HPDE6-E6E7 (cell line): ENCODE results near the gene MUC5B.

Experiments used
- DNase-seq: peaks from one replicate; pipeline ENCODE4 v3.0.0; 2011; ENCODE audit warnings: missing footprints; ENCODE audit errors: extremely low spot score

MUC5B gene

GRCh38 chr11:1300121-1300520, 77.3 kb downstream of the MUC5B start:
- no peak for DNase-seq

- no peak for DNase-seq
Measured at GRCh38 chr11:1300569-1301187, 77.8 kb downstream of the MUC5B start.

- DNase-seq, result no peak
Measured at GRCh38 chr11:1301220-1302000, 78.5 kb downstream of the MUC5B start.

DNA sequence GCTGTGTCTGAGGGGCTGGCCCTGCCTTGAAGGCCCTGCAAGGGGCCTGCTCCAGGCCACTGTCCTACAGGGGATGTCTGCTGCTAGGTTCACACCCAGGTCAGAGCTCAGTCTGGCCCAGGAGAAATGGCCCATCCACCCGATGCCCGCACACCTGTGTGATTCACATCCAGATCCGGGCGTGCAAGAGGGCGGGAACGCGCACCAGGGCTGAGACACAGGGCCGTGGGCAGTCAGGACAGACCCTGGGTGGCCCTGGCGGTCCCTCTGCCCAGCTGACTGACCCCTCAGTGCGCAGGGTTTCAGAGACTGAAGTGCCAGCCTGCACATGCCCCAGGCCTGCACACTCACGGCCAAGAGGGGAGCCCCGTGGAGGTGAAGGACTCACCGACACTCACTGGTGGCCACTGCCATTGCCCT, 79.2 kb downstream of the MUC5B start:
- no peak for DNase-seq

- DNase-seq, result no peak
Measured at GRCh38 chr11:1302461-1303125, 79.7 kb downstream of the MUC5B start.

DNA sequence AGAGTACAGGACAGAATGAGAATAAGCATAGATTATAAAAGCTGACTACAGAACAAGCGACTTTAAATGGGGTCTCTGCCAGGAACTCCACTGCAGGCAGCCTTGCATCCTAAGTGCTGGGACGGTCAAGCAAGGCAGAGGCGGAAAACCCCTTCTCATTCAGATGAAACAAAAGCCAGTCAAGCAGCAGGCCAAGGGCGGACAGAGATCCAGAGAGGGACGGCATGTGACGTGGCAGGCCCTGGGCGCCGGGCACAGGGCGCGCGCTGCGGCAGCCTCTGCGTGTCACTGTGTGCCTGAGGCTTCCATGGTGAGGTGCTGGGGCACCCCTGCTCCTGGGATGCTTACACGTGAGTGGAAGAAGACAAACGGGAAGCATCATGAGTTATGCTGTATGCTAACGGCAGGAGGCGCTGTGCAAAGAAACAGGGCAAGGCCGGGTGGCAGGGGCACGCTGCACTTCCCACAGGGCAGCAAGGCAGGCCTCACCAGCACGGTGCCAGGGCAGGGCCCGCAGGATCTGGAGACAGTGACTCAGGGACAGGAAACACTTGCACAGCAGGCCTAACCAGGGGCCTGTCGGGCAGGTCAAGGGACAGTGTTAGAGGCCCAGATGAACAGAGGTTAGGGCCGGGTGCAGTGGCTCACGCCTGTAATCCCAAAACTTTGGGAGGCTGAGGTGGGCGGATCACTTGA, 80.4 kb downstream of the MUC5B start:
- peak; percentile 26 for DNase-seq

DNA sequence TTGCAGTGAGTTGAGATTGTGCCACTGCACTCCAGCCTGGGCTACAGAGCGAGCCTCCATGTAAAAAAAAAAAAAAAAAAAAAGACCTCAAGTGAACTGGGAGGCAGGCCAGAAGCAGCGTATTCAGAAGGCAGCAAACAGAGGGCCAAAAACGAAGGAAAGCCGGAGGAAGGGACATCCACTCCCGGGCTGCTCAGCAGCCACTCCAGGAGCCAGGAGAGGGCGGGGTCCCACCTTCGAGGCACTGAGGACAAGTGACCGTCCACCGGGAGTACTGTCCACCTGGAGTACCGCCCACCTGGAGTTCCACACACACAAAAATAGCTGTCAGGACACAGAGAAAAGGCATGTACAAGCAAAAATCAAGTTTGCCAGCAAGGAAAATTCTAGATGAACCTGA, 81.1 kb downstream of the MUC5B start:
- no peak for DNase-seq

DNA sequence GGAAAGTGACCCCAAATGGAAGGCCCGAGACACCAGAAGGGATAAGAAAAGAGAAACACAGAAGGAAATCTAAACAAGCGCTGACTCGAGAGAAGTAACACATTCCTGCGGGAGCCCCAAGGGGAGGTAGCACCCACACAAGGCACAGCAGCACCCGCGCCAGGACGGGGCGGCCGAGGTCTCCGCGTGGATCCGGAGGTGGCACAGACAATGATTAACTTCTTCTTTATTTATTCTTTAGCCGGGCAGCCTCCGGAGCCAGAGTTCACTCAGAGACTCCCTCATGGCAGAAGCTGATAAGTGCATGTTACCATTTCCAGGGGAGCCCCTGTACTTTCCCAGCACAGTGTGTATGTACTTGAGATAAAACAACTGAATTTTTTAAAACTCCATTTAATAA, 81.5 kb downstream of the MUC5B start:
- DNase-seq, result no peak

- DNase-seq, result no peak
Measured at GRCh38 chr11:1305063-1305495, 82.2 kb downstream of the MUC5B start.

DNA sequence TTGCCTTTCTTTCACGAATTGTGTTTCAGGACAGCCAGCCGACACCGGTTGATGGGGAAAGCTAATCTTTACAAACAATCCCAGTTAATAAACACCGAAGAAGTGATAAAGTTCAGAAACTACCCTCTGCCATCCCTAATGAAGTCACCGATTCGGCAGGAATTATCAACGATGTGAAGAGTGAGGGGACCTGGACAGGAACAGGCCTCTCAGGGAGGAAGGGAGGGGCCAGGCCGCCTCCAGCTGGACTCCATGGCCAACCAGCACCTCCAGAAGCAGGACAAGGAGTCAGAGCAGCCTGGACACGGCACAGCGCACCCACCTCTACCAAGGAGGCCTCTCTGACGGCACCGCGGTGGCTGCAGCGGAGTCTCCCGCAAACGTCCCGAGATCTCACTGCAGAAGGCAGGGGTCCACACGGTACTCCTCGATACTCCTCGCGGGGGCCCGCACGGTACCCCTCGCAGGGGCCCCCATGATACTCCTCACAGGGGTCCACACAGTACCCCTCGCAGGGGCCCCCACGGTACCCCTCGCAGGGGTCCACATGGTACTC, 82.7 kb downstream of the MUC5B start:
- no peak for DNase-seq

DNA sequence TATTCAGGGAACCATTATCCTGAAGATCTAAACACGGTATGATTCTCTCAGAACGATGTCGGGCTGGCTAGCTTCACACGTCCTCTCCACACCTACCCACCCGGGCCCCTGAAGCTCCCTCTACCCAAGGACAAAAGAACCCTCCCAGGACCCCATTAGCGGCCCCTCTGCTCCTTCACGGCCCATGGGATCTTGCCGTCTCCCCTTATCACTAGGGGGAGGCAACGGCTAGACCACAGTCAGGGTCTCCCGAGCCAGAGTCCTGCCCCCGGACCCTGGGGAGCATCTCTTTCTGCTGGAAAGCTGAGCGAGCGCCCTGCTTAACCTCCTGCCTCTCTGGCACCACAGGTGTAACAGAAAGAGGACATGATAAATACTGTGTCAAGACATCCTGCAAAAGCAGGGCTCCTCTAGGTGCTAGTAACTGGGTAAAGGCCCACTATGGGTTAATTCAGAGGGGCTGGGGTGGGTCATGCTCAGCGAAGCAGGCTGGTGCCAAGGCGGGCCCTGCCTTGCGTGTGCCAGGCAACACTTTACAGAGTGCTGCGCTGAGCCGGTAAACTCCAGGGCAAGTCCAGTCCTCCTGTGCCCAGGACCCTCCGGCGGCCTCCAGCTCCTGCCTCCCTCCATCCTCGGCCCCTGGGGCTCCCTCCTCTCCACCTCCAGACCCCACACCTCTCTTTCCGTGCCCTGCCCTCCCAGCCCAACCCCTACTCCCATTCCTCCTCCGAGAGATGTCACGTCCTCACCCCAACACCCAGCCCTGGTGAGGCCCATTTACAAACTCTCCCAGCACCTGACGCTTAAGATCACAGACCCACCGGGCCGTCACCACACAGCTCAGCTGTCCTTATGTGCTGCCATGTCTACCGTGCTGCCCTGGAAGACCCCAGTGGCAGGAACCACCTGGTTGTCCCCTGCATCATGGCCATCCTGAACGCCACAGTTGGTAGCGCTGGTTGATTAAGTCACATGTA, 83.6 kb downstream of the MUC5B start:
- no peak for DNase-seq

GRCh38 chr11:1307163-1307870, 84.5 kb downstream of the MUC5B start:
- DNase-seq, result peak; percentile 55

GRCh38 chr11:1307998-1308742, 85.3 kb downstream of the MUC5B start:
- DNase-seq, result peak; percentile 33

DNA sequence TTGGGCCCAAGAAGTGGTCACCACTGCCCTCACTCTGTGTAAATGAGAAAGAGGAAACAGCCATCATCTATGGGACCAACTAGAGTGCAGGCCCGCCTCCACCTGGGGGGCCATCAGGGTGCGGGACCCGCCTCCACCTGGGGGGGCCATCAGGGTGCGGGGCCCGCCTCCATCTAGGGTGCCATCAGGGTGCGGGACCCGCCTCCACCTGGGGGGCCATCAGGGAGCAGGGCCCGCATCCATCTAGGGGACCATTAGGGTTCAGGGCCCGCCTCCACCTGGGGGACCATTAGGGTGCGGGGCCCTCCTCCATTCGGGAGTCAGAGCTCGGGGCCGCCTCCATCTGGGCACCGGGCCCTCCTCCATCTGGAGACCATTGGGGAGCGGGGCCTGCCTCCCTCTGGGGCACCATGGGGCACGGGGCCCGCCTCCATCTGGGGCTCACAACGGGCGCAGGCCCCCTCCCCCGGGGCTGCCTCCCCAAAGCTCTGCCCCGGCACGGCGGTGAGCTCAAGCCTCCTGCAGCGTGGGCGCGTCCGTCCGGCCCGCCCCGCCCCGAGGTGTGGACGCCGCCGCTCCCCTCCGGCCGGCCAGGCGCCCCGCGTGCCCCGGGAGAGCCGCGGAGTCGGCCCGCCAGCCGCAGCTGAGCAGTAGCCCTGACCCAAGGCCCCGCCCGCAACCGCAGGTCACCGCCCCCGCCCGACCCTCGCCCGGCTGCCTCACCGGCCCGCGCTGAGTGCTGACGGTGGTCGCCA, 86.1 kb downstream of the MUC5B start:
- DNase-seq, result no peak

DNA sequence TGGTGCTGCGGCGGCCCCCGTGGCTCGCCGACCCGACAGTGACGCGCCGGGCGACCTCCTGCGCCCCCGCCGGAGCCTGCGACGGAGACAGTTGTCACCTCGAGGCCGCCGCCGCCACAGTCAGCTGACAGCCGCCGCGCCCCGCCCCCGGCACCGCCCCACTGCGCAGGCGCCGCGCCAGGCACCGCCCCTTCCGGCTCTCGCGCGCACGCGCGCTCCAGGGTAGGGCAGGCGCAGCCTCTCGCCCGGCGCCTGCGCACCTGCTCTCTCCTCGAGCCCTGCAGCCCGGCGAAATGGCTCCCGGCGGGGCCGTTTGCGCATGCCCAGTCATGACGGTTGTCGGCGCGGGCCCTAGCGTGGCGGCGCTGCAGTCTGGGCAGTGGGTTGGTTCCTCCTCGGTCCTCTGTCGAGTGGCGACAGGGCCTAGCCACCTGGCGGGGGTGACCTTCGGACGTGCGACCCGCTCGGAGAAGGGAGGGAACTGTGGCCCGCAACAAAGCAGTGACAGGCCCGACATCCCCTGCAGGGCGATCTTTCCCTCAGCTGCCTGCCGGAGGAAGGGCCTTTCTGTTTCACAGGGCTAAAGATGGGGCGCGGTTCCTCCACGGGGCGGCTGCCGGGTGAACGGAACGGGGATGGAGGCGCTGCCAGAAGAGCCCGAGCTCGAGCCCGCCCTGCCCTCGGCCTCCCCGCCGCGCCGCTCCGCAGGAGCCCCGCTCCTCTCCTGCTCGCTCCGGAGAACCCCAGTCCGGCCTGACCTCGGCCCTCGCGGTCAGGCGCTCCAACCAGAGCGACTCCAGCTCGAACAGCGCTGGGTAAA, 86.8 kb downstream of the MUC5B start, which contains the start of gene TOLLIP:
Gene TOLLIP (minus strand): TSS at position 135 of the 820 bp plus-strand sequence. CDS start 134 bp downstream, at position 1.
- DNase-seq, result peak; percentile 99

DNA sequence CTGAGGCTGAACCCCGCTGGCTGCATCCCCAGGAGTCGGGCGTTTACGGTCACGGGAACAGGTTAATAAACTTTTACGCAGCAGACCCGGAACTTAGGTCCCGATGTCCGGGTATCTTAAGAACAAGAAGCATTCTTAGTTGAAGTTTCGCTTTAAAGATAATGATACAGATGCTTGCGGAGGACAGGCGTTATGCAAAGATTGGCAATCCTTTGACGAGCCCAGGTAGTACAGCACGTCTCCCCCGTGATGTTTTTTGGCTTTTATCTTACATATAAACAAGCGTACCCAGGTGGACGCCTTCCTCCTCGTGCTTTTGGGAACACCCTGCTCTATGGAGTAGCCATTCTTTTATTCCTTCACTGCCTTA, 87.4 kb downstream of the MUC5B start:
- DNase-seq, result no peak

GRCh38 chr11:1310772-1311468, 88.1 kb downstream of the MUC5B start:
- no peak for DNase-seq
